ENCODE measurements around the gene CCNL1. TPM values are rescaled to one million over a fixed set of nuclear protein-coding genes. Genes with fewer than 3 reads are reported as not detected.

CCNL1 gene
- total RNA-seq, 2 donors from 2014 or later = 97.4 to 128 TPM

DNA sequence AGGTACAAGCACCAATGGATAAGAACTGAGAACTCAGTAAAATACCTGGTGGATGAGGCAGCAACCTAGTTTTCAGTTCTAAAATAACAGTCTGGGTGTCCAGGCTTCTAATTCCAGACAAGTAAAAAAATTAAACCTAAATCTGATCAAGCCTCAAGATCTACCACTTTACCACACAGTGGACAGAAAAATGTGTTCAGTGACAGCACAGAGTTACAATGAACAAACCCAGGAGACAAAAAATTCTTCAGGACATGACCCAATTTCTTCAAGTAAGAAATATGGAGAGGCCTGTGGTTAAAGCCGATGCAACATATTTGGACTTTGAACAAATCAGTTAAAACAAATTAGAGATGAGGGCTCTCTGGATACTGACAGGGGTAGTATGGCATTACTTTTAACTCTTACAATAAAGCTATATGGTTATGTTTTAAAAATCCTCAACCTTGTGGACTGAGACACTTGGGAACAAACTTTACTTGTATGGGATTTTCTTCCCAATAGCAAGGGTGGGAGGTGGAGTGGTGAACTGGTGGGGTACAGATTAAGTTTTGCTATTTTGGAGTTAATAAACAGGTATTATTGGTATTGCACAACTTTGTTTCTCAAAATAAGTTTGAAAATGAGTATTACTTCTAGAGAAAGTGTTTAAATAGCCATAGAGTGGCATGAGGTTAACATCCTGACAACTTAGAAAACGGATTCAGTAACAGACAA, 14.2 kb downstream of the CCNL1 start:
- Histone ChIP-seq H3K27me3 (ENCODE audit: control insufficient read depth, insufficient read depth, low read length, poor library complexity, severe bottlenecking) (no peaks in the 10 kb centered on the region), H3K4me1 (ENCODE audit: control insufficient read depth, insufficient read depth, low read length) (peaks cover 2% of the 10 kb centered on the region), H3K9me3 (ENCODE audit: control insufficient read depth, low read length) (no peaks in the 10 kb centered on the region), H3K4me3 (ENCODE audit: low read length) (no peak overlapping the region), H3K36me3 (ENCODE audit: control insufficient read depth, insufficient read depth, low read length) (peaks cover 73% of the 10 kb centered on the region), H3K27ac (ENCODE audit: low read depth, low read length) (no peak overlapping the region), H3K9ac (ENCODE audit: extremely low read depth, low read length, poor library complexity, severe bottlenecking) (no peak overlapping the region)
- no peaks in the 10 kb centered on the region for H3K9me3 Mint-ChIP-seq
- no peak for TF ChIP-seq CTCF (conservative IDR thresholded peaks at IDR 0.05)
- peaks cover 58% of the 10 kb centered on the region for H3K36me3 Mint-ChIP-seq (ENCODE audit: low read depth)
- DNase-seq = no peak
- H3K27ac Mint-ChIP-seq = no peak overlapping the region
- no peak overlapping the region for H3K4me3 Mint-ChIP-seq
- peaks cover 19% of the 10 kb centered on the region for H3K4me1 Mint-ChIP-seq
- 84% methylated on average over 2 of the region's 2 CpGs; no CpG with 5 or more reads in 1 of the 2 experiments for WGBS, 2 experiments (ENCODE audit: insufficient coverage in 1 of 2, insufficient read length in 1 of 2)
- no peaks in the 10 kb centered on the region for H3K27me3 Mint-ChIP-seq (ENCODE audit: insufficient read depth)

DNA sequence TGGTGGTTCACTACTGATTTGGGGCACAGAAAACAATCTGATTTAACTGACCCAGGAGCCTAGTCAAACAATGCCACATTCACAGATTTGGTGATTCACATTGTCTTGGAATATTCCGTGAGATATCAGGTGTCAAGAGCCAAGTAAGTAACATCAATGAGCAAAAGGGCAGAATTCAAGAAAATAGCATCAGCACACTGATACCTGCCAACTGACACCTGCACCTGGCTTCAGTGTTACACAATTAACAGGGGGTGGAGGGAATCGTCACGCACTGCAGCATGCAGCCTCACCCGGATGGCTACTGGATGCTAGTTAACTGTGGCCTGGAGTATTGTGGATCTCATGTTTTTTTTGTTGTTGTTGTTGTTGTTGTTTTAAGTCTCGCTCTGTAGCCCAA, 17.6 kb downstream of the CCNL1 start:
- Histone ChIP-seq H3K4me1 (ENCODE audit: control insufficient read depth, insufficient read depth, low read length) (peaks cover 2% of the 10 kb centered on the region), H3K9ac (ENCODE audit: extremely low read depth, low read length, poor library complexity, severe bottlenecking) (no peak overlapping the region), H3K27ac (ENCODE audit: low read depth, low read length) (no peak overlapping the region), H3K9me3 (ENCODE audit: control insufficient read depth, low read length) (no peaks in the 10 kb centered on the region), H3K27me3 (ENCODE audit: control insufficient read depth, insufficient read depth, low read length, poor library complexity, severe bottlenecking) (no peaks in the 10 kb centered on the region), H3K36me3 (ENCODE audit: control insufficient read depth, insufficient read depth, low read length) (peaks cover 44% of the 10 kb centered on the region), H3K4me3 (ENCODE audit: low read length) (no peak overlapping the region)
- DNase-seq = peak; percentile 71
- WGBS, 2 experiments (ENCODE audit: insufficient coverage in 1 of 2, insufficient read length in 1 of 2) = 67 to 100% methylated on average over 2 to 5 of the region's 5 CpGs
- H3K36me3 Mint-ChIP-seq (ENCODE audit: low read depth) = peaks cover 38% of the 10 kb centered on the region
- peaks cover 20% of the 10 kb centered on the region for H3K4me1 Mint-ChIP-seq
- TF ChIP-seq CTCF (conservative IDR thresholded peaks at IDR 0.05) = no peak
- peaks cover 3% of the 10 kb centered on the region for H3K9me3 Mint-ChIP-seq
- no peak overlapping the region for H3K27ac Mint-ChIP-seq
- H3K27me3 Mint-ChIP-seq (ENCODE audit: insufficient read depth) = no peaks in the 10 kb centered on the region
- no peak overlapping the region for H3K4me3 Mint-ChIP-seq

GRCh38 chr3:157139938-157140534, 19.9 kb downstream of the CCNL1 start:
- H3K9me3 ChIP-seq (ENCODE audit: control insufficient read depth, low read length) = no peaks in the 10 kb centered on the region
- no peaks in the 10 kb centered on the region for H3K27me3 ChIP-seq (ENCODE audit: control insufficient read depth, insufficient read depth, low read length, poor library complexity, severe bottlenecking)
- H3K9ac ChIP-seq (ENCODE audit: extremely low read depth, low read length, poor library complexity, severe bottlenecking) = no peak overlapping the region

More at GRCh38 chr3:157139938-157140534, 19.9 kb downstream of the CCNL1 start:
- 94 to 98% methylated on average over 6 to 7 of the region's 8 CpGs for WGBS, 2 experiments (ENCODE audit: insufficient coverage in 1 of 2, insufficient read length in 1 of 2)
- Mint-ChIP-seq H3K27ac (no peak overlapping the region), H3K9me3 (peaks cover 3% of the 10 kb centered on the region), H3K27me3 (ENCODE audit: insufficient read depth) (no peaks in the 10 kb centered on the region), H3K36me3 (ENCODE audit: low read depth) (peaks cover 21% of the 10 kb centered on the region), H3K4me3 (no peak overlapping the region), H3K4me1 (peaks cover 37% of the 10 kb centered on the region)
- TF ChIP-seq CTCF (conservative IDR thresholded peaks at IDR 0.05) = no peak
- Histone ChIP-seq H3K4me3 (ENCODE audit: low read length) (no peak overlapping the region), H3K4me1 (ENCODE audit: control insufficient read depth, insufficient read depth, low read length) (peaks cover 10% of the 10 kb centered on the region), H3K27ac (ENCODE audit: low read depth, low read length) (no peak overlapping the region), H3K36me3 (ENCODE audit: control insufficient read depth, insufficient read depth, low read length) (peaks cover 23% of the 10 kb centered on the region)
- DNase-seq = no peak

Data from endodermal cell (in vitro differentiated cells).